CD4-positive, alpha-beta T cell (primary cell): ENCODE measurements around the gene MAP1LC3C. TPM values are rescaled to one million over a fixed set of nuclear protein-coding genes. Genes with fewer than 3 reads are reported as not detected.
A peak's percentile ranks its signal among the peaks of the same experiment; 100 is the strongest.
"Not testable (repeated sequence)": the region's sequence is repeated elsewhere in the genome, so short reads cannot be mapped to it uniquely, and the experiment has no call there.

Experiments
- ATAC-seq: fragments of 200-7000 bp; cut with Tn5 transposase; one replicate; pipeline ENCODE4 v1.10.0; 2022; ENCODE audit warnings: mild to moderate bottlenecking; ENCODE audit not compliant: poor library complexity
- CTCF ChIA-PET: fragments of 350-600 bp; sonication (Branson Sonifier 250); formaldehyde crosslinking; loops from one replicate; lab custom pipeline; 2021; ENCODE audit warnings: antibody characterized with exemption, inconsistent platforms; lab: Charles Lee
- POLR2A ChIA-PET: fragments of 350-600 bp; sonication (Branson Sonifier 250); formaldehyde crosslinking; loops from one replicate; lab custom pipeline; 2021; ENCODE audit warnings: antibody characterized with exemption, inconsistent platforms; lab: Charles Lee
- DNase-seq, 14 experiments: peaks; one replicate each; pipeline ENCODE4 v3.0.0-alpha.2; 2013 to 2020; ENCODE audit warnings: mixed read lengths in 2 of 14
- H3K27ac ChIP-seq, 2 donors: one replicate each; pipeline versions ENCODE4 v1.5.1 to v1.7.0; 2013; ENCODE audit warnings: low read length in 2 of 2, low read depth in 1 of 2, mild to moderate bottlenecking in 1 of 2
- H3K27me3 ChIP-seq, 2 experiments: 1 replicate in 1 of 2; 2 replicates in 1 of 2; pipeline versions ENCODE4 v1.6.1 to v1.7.0; 2013; ENCODE audit warnings: low read length in 2 of 2, control low read depth in 1 of 2, mild to moderate bottlenecking in 1 of 2, moderate library complexity in 1 of 2; ENCODE audit not compliant: insufficient read depth in 2 of 2, control insufficient read depth in 1 of 2
- H3K36me3 ChIP-seq: one replicate; pipeline ENCODE4 v1.6.1; 2013; ENCODE audit warnings: low read length, control low read depth; ENCODE audit not compliant: insufficient read depth
- H3K4me1 ChIP-seq: one replicate; pipeline ENCODE4 v1.6.1; 2013; ENCODE audit warnings: low read length, control low read depth; ENCODE audit not compliant: insufficient read depth
- H3K4me3 ChIP-seq: one replicate; pipeline ENCODE4 v1.5.1; 2013; ENCODE audit warnings: mild to moderate bottlenecking, low read length, moderate library complexity
- H3K9me3 ChIP-seq, 2 experiments: 1 replicate in 1 of 2; 2 replicates in 1 of 2; pipeline versions ENCODE4 v1.6.1 to v1.7.0; 2013; ENCODE audit warnings: low read length in 2 of 2, mild to moderate bottlenecking in 2 of 2, control low read depth in 1 of 2, moderate library complexity in 1 of 2; ENCODE audit not compliant: control insufficient read depth in 1 of 2, insufficient read depth in 1 of 2
- H3K27ac Mint-ChIP-seq: one replicate; pipeline ENCODE4 v1.8.0; 2020; ENCODE audit warnings: mixed read lengths
- H3K27me3 Mint-ChIP-seq: one replicate; pipeline ENCODE4 v1.8.0; 2021; ENCODE audit warnings: mixed read lengths
- H3K36me3 Mint-ChIP-seq: one replicate; pipeline ENCODE4 v1.8.0; 2021; ENCODE audit warnings: low read depth, mixed read lengths
- H3K4me1 Mint-ChIP-seq: one replicate; pipeline ENCODE4 v1.8.0; 2021; ENCODE audit warnings: low read depth, mixed read lengths
- H3K4me3 Mint-ChIP-seq: one replicate; pipeline ENCODE4 v1.8.0; 2020; ENCODE audit warnings: mild to moderate bottlenecking, mixed read lengths
- H3K9me3 Mint-ChIP-seq: one replicate; pipeline ENCODE4 v1.8.0; 2020; ENCODE audit warnings: mixed read lengths
- intact Hi-C, 2 experiments: fragments of 100-400 bp; cut with DNase I in 1 of 2; cut with micrococcal nuclease in 1 of 2; formaldehyde crosslinking; loops; one replicate each; pipeline versions ENCODE4 v1.15.1 to v1.9.0; 2023 to 2025; cut with DNase I, micrococcal nuclease
- total RNA-seq, 174 experiments: library from RNA in 2 of 174; stranded (reverse) in 2 of 174; gene quantifications; one replicate each; pipeline ENCODE4 v1.2.3 and lab custom pipeline; 2021 to 2026
- TF ChIP-seq, protein P1 (sequence below): fragments of 200-600 bp; IDR thresholded peaks from one replicate; pipeline ENCODE4 v1.8.0; 2022; ENCODE audit warnings: antibody characterized with exemption, mild to moderate bottlenecking

The MAP1LC3C gene
- total RNA-seq, 2 experiments from 2014 or later: not detected

DNA sequence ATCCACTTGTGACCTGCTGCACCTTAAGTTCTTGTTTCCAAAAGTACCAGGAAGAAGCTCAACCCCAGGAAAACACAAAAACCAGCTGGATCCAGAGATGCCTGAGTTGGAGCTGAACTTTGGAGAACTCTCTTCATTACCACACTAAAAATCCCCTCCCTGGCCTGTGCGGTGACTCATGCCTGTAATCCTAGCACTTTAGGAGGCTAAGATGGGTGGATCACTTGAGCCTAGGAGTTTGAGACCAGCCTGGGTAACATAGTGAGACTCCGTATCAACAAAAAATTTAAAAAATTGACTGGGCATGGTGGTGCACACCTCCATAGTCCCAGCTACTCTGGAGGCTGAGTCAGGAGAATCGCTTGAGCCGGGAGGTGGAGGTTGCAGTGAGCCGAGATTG is 6.2 kb downstream of the MAP1LC3C start:
- Histone ChIP-seq H3K4me1 (no peaks in the 10 kb centered on the region), H3K4me3 (no peak overlapping the region), H3K9me3 (no peaks in the 10 kb centered on the region), H3K27ac (no peak overlapping the region), H3K36me3 (no peaks in the 10 kb centered on the region), H3K27me3 (no peaks in the 10 kb centered on the region)
- H3K36me3 Mint-ChIP-seq: no peaks in the 10 kb centered on the region
- CTCF ChIA-PET: no interaction called here
- no peak for ATAC-seq
- no peak overlapping the region for H3K27ac Mint-ChIP-seq
- H3K4me3 Mint-ChIP-seq: no peak overlapping the region
- H3K27me3 Mint-ChIP-seq: peaks cover 11% of the 10 kb centered on the region
- POLR2A ChIA-PET: no interaction called here
- DNase-seq: no peak
- H3K4me1 Mint-ChIP-seq: no peaks in the 10 kb centered on the region
- TF ChIP-seq, protein P1, sequence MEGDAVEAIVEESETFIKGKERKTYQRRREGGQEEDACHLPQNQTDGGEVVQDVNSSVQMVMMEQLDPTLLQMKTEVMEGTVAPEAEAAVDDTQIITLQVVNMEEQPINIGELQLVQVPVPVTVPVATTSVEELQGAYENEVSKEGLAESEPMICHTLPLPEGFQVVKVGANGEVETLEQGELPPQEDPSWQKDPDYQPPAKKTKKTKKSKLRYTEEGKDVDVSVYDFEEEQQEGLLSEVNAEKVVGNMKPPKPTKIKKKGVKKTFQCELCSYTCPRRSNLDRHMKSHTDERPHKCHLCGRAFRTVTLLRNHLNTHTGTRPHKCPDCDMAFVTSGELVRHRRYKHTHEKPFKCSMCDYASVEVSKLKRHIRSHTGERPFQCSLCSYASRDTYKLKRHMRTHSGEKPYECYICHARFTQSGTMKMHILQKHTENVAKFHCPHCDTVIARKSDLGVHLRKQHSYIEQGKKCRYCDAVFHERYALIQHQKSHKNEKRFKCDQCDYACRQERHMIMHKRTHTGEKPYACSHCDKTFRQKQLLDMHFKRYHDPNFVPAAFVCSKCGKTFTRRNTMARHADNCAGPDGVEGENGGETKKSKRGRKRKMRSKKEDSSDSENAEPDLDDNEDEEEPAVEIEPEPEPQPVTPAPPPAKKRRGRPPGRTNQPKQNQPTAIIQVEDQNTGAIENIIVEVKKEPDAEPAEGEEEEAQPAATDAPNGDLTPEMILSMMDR: no peak
- no peaks in the 10 kb centered on the region for H3K9me3 Mint-ChIP-seq
- intact Hi-C loops: no loop called here

GRCh38 chr1:241990040-241990439 is 8.9 kb downstream of the MAP1LC3C start:
- DNase-seq (no peak), ATAC-seq (no peak)
- Mint-ChIP-seq H3K4me3 (no peak overlapping the region), H3K9me3 (no peaks in the 10 kb centered on the region), H3K27ac (no peak overlapping the region), H3K4me1 (no peaks in the 10 kb centered on the region), H3K27me3 (peaks cover 11% of the 10 kb centered on the region), H3K36me3 (no peaks in the 10 kb centered on the region)
- H3K36me3 ChIP-seq: no peaks in the 10 kb centered on the region
- H3K4me3 ChIP-seq: no peak overlapping the region
- H3K27ac ChIP-seq: no peak overlapping the region
- H3K4me1 ChIP-seq: no peaks in the 10 kb centered on the region
- CTCF ChIA-PET: no interaction called here
- no peaks in the 10 kb centered on the region for H3K9me3 ChIP-seq
- intact Hi-C loops: no loop called here
- POLR2A ChIA-PET: no interaction called here
- TF ChIP-seq, protein P1: no peak
- no peaks in the 10 kb centered on the region for H3K27me3 ChIP-seq

DNA sequence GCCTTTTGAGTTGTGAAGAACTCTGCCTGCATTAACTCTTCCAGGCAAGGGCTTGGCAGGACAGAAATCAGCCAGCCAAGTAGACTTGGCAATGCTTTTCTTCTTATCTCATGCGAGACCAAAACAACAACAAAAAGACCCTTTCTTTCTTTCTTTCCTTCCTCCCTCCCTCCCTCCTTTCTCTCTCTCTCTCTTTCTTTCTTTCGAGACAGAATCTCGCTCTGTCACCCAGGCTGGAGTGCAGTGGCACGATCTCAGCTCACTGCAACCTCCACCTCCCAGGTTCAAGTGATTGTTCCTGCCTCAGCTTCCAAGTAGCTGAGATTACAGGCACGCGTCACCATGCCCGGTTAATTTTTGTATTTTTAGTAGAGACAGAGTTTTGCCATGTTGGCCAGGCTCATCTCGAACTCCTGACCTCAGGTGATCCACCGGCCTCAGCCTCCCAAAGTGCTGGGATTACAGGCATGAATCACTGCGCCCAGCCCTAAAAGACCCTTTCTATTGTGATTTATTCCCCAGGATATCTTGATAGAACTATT is 10.4 kb downstream of the MAP1LC3C start:
- ATAC-seq, CTCF ChIA-PET: not testable (repeated sequence)
- POLR2A ChIA-PET: interaction anchor here (0.6 to 0.8 kb wide), 2 partner anchors 12 to 1286 kb away, joined by 3 read pairs; no protein-coding TSS in a partner anchor

GRCh38 chr1:241985787-241986186 is 13.1 kb downstream of the MAP1LC3C start:
- H3K4me3 ChIP-seq: no peak overlapping the region
- no peaks in the 10 kb centered on the region for H3K36me3 Mint-ChIP-seq
- CTCF ChIA-PET: no interaction called here
- intact Hi-C loops: no loop called here
- no peaks in the 10 kb centered on the region for H3K4me1 ChIP-seq
- POLR2A ChIA-PET: no interaction called here
- ATAC-seq (no peak), DNase-seq (peak in 2 of 14 experiments; percentile 5 to 10)
- H3K27ac ChIP-seq: no peak overlapping the region
- no peaks in the 10 kb centered on the region for H3K4me1 Mint-ChIP-seq
- H3K27ac Mint-ChIP-seq: no peak overlapping the region
- H3K9me3 Mint-ChIP-seq: no peaks in the 10 kb centered on the region
- H3K4me3 Mint-ChIP-seq: no peak overlapping the region
- TF ChIP-seq, protein P1: peak; percentile 22
- no peaks in the 10 kb centered on the region for H3K27me3 ChIP-seq
- H3K36me3 ChIP-seq: no peaks in the 10 kb centered on the region
- H3K27me3 Mint-ChIP-seq: peaks cover 9% of the 10 kb centered on the region
- H3K9me3 ChIP-seq: no peaks in the 10 kb centered on the region

More for the DNA sequence above, 10.4 kb downstream of the MAP1LC3C start:
- H3K27ac ChIP-seq, H3K4me1 Mint-ChIP-seq, H3K4me3 Mint-ChIP-seq, DNase-seq, H3K9me3 Mint-ChIP-seq, H3K36me3 Mint-ChIP-seq, H3K27me3 ChIP-seq, H3K9me3 ChIP-seq, H3K4me3 ChIP-seq, H3K4me1 ChIP-seq, H3K27ac Mint-ChIP-seq, intact Hi-C loops, H3K36me3 ChIP-seq: not testable (repeated sequence)
- peaks cover 11% of the 10 kb centered on the region for H3K27me3 Mint-ChIP-seq
